GM12875 (cell line): ENCODE data around the gene PAPOLB.

ENCODE experiments used
- H3K4me3 ChIP-seq: one replicate; pipeline ENCODE4 v1.5.1; 2011; ENCODE audit warnings: low read depth, low read length, control low read depth
- TF ChIP-seq, protein P1 (sequence below): IDR thresholded peaks from 2 replicates; pipeline ENCODE4 v1.5.1; 2011; ENCODE audit warnings: low read depth, mild to moderate bottlenecking, control low read depth, inconsistent platforms, low read length, moderate library complexity, borderline replicate concordance; ENCODE audit not compliant: insufficient read depth

Gene PAPOLB

DNA sequence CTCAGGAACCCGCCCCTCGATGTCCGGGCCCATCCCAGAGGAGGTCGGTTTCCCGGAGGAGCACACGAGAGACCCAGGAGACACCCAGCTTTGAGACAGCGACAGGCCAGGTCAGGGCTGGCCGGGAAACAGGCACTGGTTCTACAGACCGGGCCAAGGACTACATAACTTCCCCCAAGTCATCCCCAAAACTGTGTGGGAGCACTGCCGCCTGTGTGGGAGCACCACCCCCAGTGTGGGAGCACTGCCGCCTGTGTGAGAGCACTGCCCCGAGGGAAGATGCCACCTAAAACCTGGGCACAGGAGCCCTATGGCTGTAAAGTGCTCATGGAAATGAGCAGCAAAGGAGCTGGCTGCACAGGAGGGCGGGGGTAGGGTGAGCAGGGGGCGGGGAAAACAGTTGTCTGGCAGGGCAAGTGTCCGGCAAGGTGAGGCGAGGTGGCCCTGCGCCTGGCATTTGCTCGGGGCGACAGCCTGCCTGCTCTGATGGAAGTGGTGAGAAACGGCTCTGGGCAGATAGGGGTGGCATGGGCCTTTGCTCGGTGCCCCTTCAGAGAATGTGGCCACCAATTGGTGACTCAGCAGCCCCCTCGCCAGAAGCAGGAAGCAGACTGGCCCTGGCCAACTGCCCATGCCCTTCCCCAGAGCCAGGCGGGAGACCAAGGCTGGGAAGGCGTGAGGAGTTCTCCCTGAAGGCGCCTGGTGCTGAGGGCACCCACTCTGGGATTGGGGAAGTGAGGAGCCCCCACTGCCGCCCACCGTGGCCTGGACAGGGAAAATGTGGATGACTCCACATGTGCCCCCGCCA lies 26.2 kb downstream of the PAPOLB start:
- TF ChIP-seq, protein P1, sequence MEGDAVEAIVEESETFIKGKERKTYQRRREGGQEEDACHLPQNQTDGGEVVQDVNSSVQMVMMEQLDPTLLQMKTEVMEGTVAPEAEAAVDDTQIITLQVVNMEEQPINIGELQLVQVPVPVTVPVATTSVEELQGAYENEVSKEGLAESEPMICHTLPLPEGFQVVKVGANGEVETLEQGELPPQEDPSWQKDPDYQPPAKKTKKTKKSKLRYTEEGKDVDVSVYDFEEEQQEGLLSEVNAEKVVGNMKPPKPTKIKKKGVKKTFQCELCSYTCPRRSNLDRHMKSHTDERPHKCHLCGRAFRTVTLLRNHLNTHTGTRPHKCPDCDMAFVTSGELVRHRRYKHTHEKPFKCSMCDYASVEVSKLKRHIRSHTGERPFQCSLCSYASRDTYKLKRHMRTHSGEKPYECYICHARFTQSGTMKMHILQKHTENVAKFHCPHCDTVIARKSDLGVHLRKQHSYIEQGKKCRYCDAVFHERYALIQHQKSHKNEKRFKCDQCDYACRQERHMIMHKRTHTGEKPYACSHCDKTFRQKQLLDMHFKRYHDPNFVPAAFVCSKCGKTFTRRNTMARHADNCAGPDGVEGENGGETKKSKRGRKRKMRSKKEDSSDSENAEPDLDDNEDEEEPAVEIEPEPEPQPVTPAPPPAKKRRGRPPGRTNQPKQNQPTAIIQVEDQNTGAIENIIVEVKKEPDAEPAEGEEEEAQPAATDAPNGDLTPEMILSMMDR: no peak
- no peak overlapping the region for H3K4me3 ChIP-seq

DNA sequence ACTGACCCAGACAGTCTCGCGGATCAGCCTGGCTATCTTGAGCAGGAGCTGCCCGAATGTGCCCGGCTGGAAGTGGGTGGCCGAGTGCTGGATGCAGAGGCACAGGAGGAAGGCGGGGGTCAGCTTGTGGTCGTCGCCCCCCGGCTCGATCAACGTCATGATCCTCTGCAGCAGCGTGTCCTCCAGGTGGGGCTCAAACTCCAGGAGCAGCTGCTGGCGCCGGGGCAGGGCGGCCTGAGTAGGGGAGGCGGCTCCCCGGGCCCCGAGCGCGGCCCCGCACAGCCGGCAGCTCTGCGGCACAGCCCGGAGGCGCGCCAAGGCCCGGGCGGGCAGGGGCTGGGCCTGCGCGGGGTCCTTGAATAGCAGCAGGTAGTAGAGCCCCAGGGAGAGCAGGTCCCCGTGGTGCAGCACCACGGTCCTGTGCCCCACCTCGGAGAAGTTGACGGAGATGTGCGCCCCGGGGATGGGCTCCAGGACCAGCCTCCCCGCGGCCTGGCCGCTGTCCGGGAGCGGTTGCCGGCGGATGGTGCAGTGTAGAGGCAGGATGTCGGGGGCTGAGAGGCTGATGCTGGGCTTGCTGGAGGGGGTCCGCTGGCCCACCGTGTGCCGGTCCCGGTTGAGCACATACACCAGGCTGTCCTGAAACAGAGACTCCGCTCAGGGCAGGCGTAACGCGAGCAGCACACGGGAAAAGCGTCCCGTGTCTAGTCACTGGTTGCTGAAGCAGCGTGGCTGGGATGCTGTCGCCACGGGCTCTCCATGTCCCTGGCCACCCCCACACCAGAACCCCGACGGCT lies 27.0 kb downstream of the PAPOLB start:
- TF ChIP-seq, protein P1: no peak
- H3K4me3 ChIP-seq: no peak overlapping the region

DNA sequence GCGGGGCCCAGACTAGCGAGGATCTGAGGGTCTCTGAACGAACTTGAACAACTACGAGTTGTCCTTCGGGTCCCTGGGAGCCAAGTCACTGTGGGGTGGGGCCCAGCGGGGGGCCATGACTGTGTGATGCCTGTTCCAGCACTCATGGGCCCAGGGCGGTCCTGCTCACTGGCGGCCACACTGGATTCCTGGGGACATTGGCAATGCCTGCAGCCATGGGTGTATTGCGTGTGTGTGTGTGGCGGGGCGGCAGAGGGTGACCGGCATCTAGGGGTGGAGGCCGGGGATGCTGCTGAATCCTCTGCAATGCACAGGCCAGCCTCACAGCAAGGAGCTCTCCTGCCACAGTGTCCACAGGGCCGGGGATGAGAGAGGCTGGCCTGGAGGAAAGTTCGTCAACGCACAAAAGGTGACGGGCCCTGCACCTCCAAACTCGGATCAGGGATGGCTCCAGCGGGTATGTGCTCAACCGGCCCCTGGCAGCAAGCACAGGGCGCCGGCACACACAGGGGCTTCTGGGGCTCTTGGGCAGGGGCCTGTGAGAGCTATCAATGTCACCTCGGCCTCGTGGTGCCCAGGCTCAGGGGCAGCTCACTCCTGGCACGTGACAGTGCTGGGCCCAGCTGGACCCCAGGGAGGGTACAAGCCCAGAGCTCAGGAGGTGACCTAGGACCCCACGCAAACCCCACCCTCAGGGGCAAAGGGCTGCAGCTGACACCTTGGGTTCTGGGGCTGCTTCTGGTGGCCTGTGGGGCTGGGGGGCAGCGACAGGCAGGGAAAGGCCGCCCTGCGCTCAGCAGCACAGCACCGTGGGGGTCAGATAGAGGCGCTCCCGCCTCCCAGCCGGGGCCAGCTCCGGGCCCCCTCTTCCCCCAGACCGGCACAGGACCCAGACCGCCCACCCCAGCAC lies 27.9 kb downstream of the PAPOLB start:
- TF ChIP-seq, protein P1: no peak
- H3K4me3 ChIP-seq: no peak overlapping the region

DNA sequence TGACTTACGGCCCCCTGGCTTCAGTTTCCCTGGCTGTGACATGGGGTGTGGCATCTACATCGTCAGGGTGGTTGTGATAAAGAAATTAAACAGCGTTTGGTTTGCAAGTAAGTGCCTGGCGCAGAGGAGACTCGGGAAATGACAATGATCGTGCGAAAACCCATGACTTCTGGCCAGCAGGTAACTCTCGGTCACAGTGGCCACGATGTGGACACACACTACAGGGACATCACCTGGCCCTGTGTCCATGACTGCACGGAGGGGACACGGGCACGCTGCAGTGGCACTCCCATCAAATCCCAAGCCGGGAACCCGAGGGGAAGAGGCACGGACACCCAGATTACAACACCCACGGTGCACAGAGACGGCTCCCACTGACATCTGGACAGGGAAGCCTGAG lies 28.7 kb downstream of the PAPOLB start:
- TF ChIP-seq, protein P1: no peak

DNA sequence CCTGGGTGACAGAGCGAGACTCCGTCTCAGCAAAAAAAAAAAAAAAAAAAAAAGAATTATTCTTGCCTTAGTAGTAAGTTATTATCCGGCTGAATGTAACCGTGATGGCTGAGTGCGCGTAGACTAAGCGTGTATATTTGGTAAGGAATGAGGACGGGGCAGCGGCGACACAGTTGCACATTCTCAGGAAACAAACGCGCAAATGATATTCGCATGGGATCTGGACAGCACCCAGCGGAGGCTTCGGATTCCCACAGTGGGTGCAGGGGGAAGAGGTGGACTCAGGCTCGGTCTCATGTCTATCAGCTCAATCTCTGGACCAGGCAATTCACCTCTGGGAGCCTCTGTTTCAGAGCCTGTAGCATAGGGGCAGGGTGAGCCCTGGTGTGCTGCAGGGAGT lies 29.1 kb downstream of the PAPOLB start:
- TF ChIP-seq, protein P1: no peak
- H3K4me3 ChIP-seq: no peak overlapping the region

More for the DNA sequence above, 28.7 kb downstream of the PAPOLB start:
- no peak overlapping the region for H3K4me3 ChIP-seq

DNA sequence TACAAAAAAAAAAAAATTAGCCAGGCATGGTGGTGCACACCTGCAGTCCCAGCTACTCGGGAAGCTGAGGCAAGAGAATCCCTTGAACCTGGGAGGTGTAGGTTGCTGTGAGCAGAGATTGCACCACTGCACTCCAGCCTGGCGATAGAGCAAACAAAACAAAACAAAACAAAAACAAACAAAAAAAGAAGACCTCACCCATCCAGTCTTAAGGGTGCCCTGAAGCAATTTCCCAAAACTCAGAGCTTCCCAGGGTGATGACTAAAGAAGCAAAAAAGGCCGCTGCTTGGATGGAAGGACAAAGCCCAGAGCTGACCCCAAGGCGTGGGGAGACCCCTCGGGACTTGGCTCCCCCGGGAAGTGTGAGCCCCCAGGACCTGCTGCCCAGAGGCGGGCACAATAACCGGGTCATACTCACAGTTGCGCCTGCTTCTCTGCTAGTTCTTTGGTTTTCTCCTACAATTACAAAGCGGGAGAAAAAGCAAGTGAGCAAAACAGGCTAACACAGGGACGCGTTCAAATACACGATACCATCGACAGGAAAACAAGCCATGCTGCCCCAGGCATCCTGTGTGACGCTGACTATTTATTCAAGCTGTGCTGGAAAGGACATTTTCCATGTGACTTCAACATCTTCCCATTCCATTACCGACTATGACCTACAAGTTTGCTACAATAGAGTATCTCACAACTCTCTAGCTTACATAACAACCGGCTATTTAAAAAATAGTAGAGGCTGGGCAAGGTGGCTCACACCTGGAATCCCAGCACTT lies 29.9 kb downstream of the PAPOLB start:
- no peak overlapping the region for H3K4me3 ChIP-seq

More for the DNA sequence above, 29.9 kb downstream of the PAPOLB start:
- TF ChIP-seq, protein P1: no peak
